ENCODE results near the gene USP47.

USP47 gene

GRCh38 chr11:12005061-12005460, 163.3 kb downstream of the USP47 start:
- no peak for DNase-seq (ENCODE audit: low read depth)

- DNase-seq (ENCODE audit: low read depth) = peak; percentile 64
Observed at GRCh38 chr11:12005476-12005875, 163.7 kb downstream of the USP47 start.

DNA sequence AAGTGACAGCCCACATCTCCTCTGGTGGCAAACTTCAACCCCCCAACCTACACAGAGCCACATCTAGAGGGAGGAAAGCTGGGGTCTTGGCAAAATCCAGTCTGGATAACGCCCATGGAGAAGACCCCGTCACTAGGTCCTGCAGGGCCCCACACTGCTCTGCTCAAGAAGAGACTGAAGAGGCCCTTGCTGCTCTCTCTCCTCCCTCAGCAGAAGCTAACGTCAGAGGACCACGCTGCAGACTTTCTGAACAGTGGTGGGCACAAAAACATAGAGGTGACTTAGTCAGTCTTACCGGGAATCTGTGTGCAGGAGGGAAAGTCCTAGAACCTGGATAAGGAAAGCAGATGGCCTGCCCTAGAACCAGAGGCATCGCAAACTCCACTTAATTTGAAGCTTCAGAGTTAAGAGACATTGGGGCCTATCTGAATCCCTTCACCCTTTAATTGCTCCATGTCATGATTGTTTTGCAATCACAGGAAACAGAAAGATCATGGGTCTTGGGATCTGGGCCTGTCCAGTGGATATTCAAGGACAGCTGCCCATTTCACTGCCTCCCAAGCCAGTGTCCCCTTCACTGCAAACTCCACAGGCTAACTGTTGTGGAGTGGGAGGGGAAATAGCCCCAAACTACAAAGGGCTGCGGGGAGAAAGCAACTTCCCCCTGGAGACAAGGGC, 164.9 kb downstream of the USP47 start:
- DNase-seq (ENCODE audit: low read depth) = no peak

GRCh38 chr11:12007230-12007593, 165.4 kb downstream of the USP47 start:
- DNase-seq (ENCODE audit: low read depth) = no peak

- DNase-seq (ENCODE audit: low read depth) = no peak
Observed at GRCh38 chr11:12007769-12008737, 166.3 kb downstream of the USP47 start, which contains the start of gene DKK3. Gene DKK3 (minus strand): TSS chr11:12008626. CDS start chr11:12008582, 44 bp downstream.

Measured in GM04503 (cell line).